Glomerular visceral epithelial cell (primary cell): Measurements from ENCODE around the gene ALPK3.
A peak's percentile ranks its signal among the peaks of the same experiment; 100 is the strongest.

ENCODE experiments used
- DNase-seq: peaks from one replicate; pipeline ENCODE4 v3.0.0-alpha.2; 2016; ENCODE audit errors: extremely low spot score

ALPK3 gene

GRCh38 chr15:84890670-84891162 lies 73.6 kb downstream of the ALPK3 start:
- DNase-seq = no peak

- DNase-seq = no peak
These were observed 74.2 kb downstream of the ALPK3 start for GRCh38 chr15:84891339-84891738.

DNA sequence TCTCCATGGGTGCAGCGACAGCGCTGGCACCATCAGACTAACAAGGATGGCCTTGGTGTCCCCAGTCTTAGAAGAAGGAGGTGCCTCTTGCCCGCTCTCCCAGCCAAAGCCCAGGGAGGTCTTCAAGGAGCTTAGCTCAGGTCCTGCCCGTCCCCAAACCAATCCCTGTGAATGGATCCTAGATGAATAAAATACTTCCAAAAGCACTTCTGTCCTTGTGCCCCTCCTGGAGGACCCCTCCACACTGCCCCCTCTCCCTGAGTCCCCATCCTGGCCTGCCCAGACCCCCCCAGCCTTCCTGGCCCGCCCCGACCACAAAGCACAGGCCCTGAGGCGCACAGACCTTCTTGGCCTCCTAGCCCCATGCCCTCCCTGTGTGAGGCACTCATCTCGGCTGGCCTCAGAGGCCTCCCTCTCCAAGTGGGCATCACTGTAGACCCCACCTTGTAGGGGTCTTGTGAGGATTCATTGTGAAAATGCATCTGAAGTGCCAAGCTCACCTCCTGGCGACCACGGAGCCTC lies 75.7 kb downstream of the ALPK3 start:
- no peak for DNase-seq

DNA sequence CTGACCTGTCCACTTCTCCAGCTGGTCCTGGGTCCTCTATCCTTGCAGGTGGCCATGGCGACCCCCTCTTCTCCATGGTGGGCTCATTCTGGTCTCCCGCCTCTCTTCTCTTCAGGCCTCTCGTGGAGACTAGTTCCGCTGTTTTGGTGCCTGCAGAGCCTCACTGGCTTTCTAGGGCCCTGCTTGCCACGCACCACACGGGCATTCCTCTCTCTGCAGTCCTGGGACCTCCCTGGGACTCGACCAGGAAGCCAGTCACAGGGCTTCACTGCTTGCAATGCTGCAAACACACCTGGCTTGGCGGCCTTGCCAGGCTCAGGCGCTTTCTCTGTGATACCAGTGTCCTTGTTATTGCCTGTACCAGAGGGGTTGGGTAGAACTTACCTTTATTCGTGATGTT lies 76.5 kb downstream of the ALPK3 start:
- no peak for DNase-seq

DNA sequence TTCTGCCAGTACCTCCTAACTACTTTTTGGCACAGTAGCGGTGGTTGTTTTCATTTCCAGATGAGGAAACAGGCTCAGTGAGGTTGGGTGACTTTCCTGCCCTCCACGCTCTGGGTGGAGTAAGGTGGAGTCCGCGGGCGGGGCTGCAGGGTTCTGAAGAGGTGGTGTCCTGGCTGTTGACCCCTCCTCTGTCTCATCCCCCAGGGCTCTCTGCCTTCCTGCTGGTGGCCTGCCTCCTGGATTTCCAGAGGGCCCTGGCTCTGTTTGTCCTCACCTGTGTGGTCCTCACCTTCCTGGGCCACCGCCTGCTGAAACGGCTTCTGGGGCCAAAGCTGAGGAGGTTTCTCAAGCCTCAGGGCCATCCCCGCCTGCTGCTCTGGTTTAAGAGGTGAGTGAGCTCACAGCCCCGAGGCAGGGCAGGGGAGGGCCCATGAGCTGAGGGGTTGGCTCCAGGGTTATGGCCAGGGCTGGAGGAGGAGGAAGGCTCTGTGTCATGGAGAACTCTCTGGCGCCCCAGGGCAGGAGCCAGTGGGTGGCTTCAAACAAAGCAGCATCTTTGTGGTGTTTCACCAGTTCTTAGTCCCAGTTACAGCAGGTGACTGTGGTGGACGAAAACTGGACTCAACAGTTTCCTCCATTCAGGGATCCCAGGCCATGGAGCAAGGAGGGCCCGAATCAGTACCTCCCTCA lies 77.7 kb downstream of the ALPK3 start:
- no peak for DNase-seq

DNA sequence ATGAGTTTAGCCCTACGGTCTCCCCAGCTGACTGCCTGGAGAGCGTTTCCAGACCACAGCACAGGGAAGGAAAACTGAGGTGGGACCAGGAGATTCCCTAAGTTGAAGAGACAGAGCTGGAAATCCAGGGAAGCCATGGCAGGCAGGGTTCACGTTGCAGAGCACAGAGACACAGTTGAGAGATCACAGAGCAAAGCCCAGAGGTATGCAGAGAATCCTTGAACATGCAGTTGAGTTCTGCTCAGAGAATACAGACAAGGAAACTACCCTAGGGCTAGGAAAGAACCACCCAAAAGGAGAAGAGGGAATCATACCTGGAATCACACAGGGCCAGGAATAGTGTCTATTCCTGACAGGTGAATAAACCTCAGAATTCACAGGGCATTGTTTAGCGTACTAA lies 81.6 kb downstream of the ALPK3 start:
- no peak for DNase-seq

GRCh38 chr15:84899750-84900149 lies 82.6 kb downstream of the ALPK3 start:
- DNase-seq = no peak

DNA sequence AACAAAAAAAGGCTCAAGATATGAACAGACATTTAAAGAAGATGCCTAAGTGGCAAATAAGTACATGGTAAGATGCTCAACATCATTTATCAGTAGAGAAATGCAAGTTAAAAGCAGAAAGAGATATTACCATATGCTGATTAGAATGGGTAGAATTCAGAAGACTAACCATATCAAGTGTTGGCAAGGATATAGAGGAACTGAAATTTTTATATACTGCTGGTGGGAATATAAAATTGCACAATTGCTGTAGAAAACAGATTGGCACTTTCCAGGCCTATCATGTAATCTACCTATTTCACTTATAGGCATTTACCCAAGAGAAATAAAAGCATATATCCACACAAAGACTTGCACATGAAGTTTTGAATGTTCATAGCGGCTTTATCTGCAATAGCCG lies 84.4 kb downstream of the ALPK3 start:
- no peak for DNase-seq

GRCh38 chr15:84903751-84904150 lies 86.6 kb downstream of the ALPK3 start:
- no peak for DNase-seq

DNA sequence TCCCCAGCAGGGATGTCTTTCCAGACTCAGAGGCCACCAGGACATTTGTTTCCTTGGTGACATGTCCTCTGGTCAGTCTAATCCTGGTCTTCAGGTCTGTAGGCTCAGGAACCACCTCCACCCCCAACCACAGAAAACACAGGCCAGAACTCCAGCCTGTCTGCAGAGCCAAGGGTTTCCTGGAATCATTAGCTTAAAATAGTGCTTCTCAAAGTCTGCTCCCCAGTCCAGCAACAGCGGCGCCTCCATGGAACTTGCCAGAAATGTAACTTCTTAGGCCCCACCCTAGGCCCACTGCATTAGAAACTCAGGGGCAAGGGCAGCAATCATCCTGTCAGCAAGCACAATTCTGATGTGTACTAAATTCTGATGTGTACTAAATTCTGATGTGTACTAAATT lies 87.3 kb downstream of the ALPK3 start:
- DNase-seq = no peak

- DNase-seq = no peak
These were observed 88.1 kb downstream of the ALPK3 start for GRCh38 chr15:84905016-84905916.

DNA sequence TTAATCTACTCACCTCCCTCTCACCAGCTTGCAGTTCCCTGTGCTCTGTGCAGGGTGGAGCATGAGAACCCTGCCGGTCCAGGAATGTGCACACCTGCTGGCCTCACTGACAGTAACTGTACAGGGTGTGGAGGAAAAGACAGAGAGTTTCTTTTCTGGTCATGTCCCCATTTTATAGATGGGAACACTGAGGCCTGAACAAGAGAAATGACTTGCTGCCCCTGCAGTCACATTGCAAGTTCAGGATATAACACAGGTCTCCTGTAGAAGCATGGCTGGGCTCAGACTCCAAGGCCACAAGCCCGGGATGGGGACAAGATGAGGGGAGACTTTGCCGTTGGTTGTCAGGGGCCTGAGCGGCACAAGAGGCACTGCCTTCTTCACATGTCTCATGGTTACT lies 90.6 kb downstream of the ALPK3 start:
- DNase-seq = no peak

DNA sequence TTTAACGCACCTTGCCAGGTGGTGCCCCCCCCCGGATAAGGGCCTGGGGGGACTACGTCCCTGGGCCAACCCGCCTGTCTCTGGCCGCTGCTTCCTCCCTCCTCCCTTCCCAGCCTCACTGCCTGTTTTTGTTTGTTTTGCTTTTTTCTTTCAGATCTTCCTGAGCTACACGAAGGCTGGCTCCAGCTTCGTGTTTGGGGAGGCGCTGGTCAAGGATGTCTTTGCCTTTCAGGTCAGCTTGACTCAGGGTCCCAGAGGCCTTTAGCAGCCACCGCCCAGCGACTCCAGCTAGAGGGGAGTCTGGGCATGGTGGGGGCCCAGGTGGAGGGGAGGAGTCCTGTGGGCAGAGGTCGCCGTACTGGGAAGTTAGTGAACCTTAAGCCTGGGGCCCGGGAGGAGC lies 91.4 kb downstream of the ALPK3 start:
- DNase-seq = no peak

DNA sequence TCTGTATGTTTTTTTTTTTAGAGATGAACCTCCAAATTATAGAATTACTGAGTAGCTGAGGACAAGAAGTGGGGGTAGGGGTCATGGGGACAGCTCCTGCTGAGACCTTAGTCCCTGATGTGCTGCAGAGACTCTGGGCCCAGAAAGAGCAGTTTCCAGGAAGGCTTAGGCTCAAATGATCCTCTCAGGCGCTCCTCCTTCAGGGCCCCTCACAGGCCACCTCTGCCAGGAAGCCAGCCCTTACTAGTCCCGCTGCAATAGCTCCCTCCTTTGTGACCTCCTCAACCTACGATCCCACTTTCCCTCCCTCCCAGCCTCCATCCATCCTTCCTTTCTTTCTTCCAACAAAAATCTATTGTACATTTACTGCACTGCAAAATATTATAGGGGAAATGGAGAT lies 91.9 kb downstream of the ALPK3 start:
- no peak for DNase-seq

GRCh38 chr15:84909782-84910181 lies 92.6 kb downstream of the ALPK3 start:
- DNase-seq = no peak

DNA sequence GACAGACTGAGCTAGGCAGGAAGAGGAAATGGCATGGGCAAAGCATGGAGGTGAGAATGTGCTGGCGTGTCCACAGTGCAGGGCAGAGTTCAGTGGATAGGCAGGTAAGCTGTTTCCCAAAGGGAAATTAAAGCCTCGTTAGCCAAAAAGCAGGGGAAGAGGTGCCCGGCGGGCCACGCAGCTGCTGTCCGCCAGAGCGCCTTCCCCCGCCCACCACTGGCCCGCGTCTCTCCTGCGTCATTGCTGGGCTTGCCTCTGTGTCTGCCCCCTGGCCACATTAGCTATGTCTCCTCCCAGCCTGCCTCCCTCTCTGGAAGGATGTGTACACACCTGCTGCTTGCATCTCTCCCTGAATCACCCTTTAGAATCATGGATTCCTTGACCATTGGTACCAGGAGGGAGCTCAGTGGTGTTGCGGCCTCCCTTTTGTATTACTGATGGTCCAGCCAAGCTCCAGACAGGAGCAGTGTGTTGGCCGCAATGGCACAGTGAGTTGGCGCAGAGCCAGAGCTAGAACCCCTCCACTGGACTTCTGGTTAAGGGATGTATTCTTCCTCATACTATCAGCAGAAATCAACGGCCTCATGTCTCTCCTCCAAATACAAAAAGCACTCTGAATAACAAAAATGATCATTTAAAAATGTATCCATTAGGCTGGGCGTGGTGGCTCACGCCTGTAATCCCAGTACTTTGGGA lies 93.9 kb downstream of the ALPK3 start:
- DNase-seq = no peak

DNA sequence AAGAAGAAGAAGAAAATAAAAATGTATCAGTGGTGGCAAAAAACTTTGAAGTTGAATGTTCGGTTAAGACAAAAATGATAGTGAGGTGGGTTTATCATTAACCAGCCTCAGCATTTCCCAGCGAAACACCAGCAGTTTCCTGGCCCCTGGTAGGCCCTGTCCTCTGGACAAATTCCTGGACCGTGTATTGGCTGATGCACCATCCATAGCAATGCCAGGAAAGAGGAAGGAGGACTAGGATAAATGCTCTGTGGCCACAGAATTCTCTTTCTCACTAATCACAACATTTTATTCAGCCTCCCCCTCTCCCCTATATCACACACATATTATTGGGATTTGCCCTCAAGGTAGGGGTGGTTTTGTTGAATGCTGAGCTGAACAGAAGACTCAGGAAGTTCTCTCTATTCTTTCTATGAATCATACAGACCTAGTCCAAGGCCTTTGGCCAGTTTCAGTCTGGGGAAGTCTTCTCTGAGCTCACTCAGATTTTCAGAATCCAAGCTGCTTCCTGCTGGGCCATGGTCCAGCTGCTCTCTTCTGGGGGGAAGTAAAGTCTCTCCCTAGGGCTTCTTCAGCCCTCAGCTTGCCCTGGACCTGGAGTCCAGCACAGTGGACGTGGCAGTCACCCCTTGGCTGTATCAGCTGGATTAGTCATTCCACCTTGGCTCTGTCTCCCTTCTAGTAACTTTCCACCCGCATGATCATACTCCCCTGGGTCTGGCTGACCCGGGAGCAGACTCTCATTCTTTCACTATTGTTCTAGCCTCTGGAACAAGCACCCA lies 94.9 kb downstream of the ALPK3 start:
- DNase-seq = peak; percentile 96

DNA sequence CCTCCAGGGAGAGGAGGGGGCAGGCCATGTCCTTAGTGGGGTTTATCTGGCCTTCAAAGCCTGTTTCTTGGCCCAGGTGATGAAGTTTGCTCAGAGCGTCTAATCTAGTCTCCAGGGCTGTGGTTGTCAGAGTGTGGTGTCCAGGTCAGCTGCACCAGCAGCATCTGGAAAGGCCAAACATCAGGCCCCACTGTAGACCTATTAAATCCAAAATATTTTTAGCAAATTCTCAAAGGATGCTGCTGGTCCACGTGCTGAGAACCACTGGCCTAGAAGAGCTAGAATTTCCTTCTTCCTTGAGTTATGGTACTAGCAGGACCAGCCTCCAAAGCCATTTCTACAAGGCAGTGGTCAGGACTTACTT lies 96.2 kb downstream of the ALPK3 start:
- DNase-seq = no peak

DNA sequence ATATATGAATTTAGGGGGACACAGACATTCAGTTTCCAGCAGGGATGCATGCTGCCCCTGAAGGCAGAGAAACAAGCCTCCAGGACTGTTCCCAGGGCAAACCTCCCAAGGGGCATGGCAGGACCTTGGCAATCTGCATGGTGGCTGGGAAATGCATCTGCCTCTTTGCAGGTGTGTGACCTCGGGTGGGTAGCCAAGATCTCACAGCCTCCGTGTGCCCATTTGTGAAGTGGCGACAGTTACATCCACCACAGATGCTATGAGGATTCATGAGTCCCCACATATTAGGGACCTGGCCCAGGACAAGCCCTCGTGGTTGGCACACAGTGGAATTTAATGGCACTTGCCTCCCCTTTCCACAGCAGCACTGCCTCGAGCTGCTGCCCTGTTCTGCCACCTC lies 97.2 kb downstream of the ALPK3 start:
- DNase-seq = no peak

DNA sequence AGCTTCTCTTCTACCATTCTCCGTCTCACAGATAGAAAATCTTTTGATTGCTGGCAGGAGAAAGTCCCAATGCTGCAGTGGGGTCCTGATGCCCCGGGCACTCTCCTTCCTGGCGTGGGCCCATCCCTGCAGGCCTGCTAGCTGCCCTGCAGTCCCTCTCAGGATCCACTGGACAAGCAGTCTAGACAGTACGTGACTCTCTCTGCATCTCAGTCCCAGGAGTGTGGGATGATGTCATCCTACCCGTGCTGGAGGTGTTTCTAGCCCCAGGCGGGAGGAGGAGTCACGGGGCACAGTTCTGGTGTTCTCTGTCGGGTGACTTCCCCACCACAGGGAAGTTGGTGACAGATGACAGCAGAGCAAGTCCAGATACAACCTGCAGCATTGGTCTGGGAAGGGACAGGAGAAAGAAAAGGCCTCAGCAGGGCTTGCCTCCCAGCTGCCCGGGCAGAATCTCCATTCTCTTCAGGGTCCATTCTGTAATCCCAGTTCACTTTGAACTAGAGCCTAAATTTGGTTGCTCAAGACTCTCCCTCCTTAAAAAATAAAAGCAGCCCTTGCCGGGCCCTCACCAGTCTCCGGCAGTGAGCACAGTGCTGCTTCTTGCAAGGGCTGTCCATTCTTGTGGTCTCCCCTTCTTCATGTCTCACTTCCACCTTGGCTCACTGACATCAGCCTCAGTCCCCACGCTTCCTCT lies 97.9 kb downstream of the ALPK3 start:
- peak; percentile 94 for DNase-seq

- peak; percentile 25 for DNase-seq
These were observed 98.4 kb downstream of the ALPK3 start for GRCh38 chr15:84915606-84915958.
